ENCODE results near the gene MBNL1. TPM values are rescaled to one million over a fixed set of nuclear protein-coding genes. Genes with fewer than 3 reads are reported as not detected.

The MBNL1 gene
- total RNA-seq, 4 donors from 2014 or later: 353 to 653 (median 495) TPM

GRCh38 chr3:152299249-152299976 is 30.7 kb downstream of the MBNL1 start:
- Histone ChIP-seq H3K4me1 (peaks cover 0 to 98% (median 80%) of the 10 kb centered on the region in 4 donors), H3K4me3 (peak overlapping the region; percentile 4 to 50 (median 34)), H3K9me3 (no peaks in the 10 kb centered on the region), H3K27ac (peak overlapping the region; percentile 69 to 90 (median 78)), H3K36me3 (peaks cover 0 to 7% (median 0%) of the 10 kb centered on the region in 3 donors), H3K27me3 (no peaks in the 10 kb centered on the region)
- no peak for TF ChIP-seq POLR2A (IDR thresholded peaks at IDR 0.05)
- TF ChIP-seq CTCF (IDR thresholded peaks at IDR 0.05): no peak
- no peak for TF ChIP-seq EP300 (IDR thresholded peaks at IDR 0.05)
- no peak for DNase-seq (ENCODE audit: low spot score in 2 of 2)
- WGBS, 2 donors: 26 to 30% methylated on average over 9 of the region's 9 CpGs

GRCh38 chr3:152300029-152300731 is 31.5 kb downstream of the MBNL1 start:
- peaks cover 0 to 97% (median 81%) of the 10 kb centered on the region in 4 donors for H3K4me1 ChIP-seq
- WGBS, 2 donors: 49 to 52% methylated on average over 8 of the region's 8 CpGs

GRCh38 chr3:152301745-152302181 is 33.0 kb downstream of the MBNL1 start:
- Histone ChIP-seq H3K27ac (peak overlapping the region; percentile 23 to 90 (median 66)), H3K4me3 (peak overlapping the region in 2 of 4 donors; percentile 13 to 50), H3K27me3 (no peaks in the 10 kb centered on the region), H3K4me1 (peaks cover 0 to 97% (median 71%) of the 10 kb centered on the region in 4 donors), H3K36me3 (peaks cover 0 to 7% (median 0%) of the 10 kb centered on the region in 3 donors), H3K9me3 (no peaks in the 10 kb centered on the region)
- no peak for DNase-seq (ENCODE audit: low spot score in 2 of 2)
- WGBS, 2 donors: 39 to 42% methylated on average over 3 of the region's 3 CpGs
- peak in 1 of 2 donors; percentile 32 for TF ChIP-seq EP300 (IDR thresholded peaks at IDR 0.05)
- no peak for TF ChIP-seq POLR2A (IDR thresholded peaks at IDR 0.05)
- TF ChIP-seq CTCF (IDR thresholded peaks at IDR 0.05): no peak

More at GRCh38 chr3:152300029-152300731, 31.5 kb downstream of the MBNL1 start:
- H3K36me3 ChIP-seq: peaks cover 0 to 7% (median 0%) of the 10 kb centered on the region in 3 donors
- H3K27me3 ChIP-seq: no peaks in the 10 kb centered on the region
- H3K9me3 ChIP-seq: no peaks in the 10 kb centered on the region
- DNase-seq (ENCODE audit: low spot score in 2 of 2): no peak
- TF ChIP-seq EP300 (IDR thresholded peaks at IDR 0.05): no peak
- no peak for TF ChIP-seq CTCF (IDR thresholded peaks at IDR 0.05)
- no peak for TF ChIP-seq POLR2A (IDR thresholded peaks at IDR 0.05)
- H3K4me3 ChIP-seq: peak overlapping the region in 3 of 4 donors; percentile 1 to 50 (median 41)
- peak overlapping the region in 3 of 4 donors; percentile 77 to 90 (median 79) for H3K27ac ChIP-seq

- 14% methylated on average over 4 of the region's 4 CpGs for WGBS, 2 donors
- no peak for TF ChIP-seq CTCF (IDR thresholded peaks at IDR 0.05)
- peak; percentile 49 to 53 for TF ChIP-seq EP300 (IDR thresholded peaks at IDR 0.05)
- peaks cover 0 to 7% (median 0%) of the 10 kb centered on the region in 3 donors for H3K36me3 ChIP-seq
- DNase-seq (ENCODE audit: low spot score in 2 of 2): no peak
- no peaks in the 10 kb centered on the region for H3K27me3 ChIP-seq
- peak overlapping the region; percentile 37 to 90 (median 66) for H3K27ac ChIP-seq
- H3K9me3 ChIP-seq: no peaks in the 10 kb centered on the region
- H3K4me3 ChIP-seq: peak overlapping the region in 1 of 4 donors; percentile 50
- H3K4me1 ChIP-seq: peaks cover 0 to 99% (median 68%) of the 10 kb centered on the region in 4 donors
Measured at GRCh38 chr3:152302521-152303021, 33.8 kb downstream of the MBNL1 start.

All from tibial nerve (tissue), 4 donors.